ENCODE data around the gene NPTX2.

Gene NPTX2

DNA sequence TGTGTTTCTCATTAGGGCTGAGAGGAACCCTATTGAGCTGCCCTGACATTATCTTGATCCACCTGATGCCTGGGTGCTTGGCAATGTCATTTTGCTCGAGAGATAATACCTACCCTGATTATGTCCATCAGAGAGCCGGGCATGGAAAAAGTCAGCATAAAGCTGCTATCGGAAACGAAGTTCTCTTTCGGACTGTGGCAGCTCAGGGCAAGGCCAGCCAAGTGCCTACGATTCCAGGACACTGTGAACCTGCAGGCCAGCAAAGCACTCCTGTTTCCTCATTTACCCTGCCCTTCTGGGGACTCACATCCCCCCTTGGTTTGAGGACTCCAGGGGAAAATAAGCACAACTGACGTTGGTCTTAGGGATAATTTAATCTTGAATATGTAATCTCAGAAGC lies 25.2 kb upstream of the NPTX2 start:
- no peaks in the 10 kb centered on the region for H3K9me3 ChIP-seq (replicated peaks; ENCODE audit: insufficient read depth, low read length)
- no peaks in the 10 kb centered on the region for H3F3A ChIP-seq (ENCODE audit: insufficient read depth, low read length)
- DNase-seq: no peak
- no peaks in the 10 kb centered on the region for H3K4me1 ChIP-seq (ENCODE audit: low read length)
- no peaks in the 10 kb centered on the region for H3K9me2 ChIP-seq (replicated peaks; ENCODE audit: insufficient read depth, low read length)
- H3K27me3 ChIP-seq (replicated peaks; ENCODE audit: insufficient read depth, low read length): no peaks in the 10 kb centered on the region
- no peak overlapping the region for H2AFZ ChIP-seq (ENCODE audit: low read length)
- no peaks in the 10 kb centered on the region for H3K79me2 ChIP-seq (ENCODE audit: low read length)
- H3K36me3 ChIP-seq (replicated peaks; ENCODE audit: insufficient read depth, low read length): no peaks in the 10 kb centered on the region
- TF ChIP-seq EZH2 (optimal IDR thresholded peaks at IDR 0.05; ENCODE audit: low read depth, low read length): no peak
- TF ChIP-seq, protein P1, sequence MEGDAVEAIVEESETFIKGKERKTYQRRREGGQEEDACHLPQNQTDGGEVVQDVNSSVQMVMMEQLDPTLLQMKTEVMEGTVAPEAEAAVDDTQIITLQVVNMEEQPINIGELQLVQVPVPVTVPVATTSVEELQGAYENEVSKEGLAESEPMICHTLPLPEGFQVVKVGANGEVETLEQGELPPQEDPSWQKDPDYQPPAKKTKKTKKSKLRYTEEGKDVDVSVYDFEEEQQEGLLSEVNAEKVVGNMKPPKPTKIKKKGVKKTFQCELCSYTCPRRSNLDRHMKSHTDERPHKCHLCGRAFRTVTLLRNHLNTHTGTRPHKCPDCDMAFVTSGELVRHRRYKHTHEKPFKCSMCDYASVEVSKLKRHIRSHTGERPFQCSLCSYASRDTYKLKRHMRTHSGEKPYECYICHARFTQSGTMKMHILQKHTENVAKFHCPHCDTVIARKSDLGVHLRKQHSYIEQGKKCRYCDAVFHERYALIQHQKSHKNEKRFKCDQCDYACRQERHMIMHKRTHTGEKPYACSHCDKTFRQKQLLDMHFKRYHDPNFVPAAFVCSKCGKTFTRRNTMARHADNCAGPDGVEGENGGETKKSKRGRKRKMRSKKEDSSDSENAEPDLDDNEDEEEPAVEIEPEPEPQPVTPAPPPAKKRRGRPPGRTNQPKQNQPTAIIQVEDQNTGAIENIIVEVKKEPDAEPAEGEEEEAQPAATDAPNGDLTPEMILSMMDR (IDR thresholded peaks at IDR 0.05; ENCODE audit: low read length): no peak
- no peak for TF ChIP-seq EZH2phosphoT487 (IDR thresholded peaks at IDR 0.05; ENCODE audit: low read length)
- H3K27ac ChIP-seq (ENCODE audit: low read length): no peak overlapping the region
- H3K4me3 ChIP-seq (ENCODE audit: low read length): no peak overlapping the region
- H3K9ac ChIP-seq (ENCODE audit: low read length): no peak overlapping the region
- H3K4me2 ChIP-seq (ENCODE audit: low read depth, low read length): no peak overlapping the region
- H4K20me1 ChIP-seq (ENCODE audit: insufficient read depth, low read length): no peaks in the 10 kb centered on the region

DNA sequence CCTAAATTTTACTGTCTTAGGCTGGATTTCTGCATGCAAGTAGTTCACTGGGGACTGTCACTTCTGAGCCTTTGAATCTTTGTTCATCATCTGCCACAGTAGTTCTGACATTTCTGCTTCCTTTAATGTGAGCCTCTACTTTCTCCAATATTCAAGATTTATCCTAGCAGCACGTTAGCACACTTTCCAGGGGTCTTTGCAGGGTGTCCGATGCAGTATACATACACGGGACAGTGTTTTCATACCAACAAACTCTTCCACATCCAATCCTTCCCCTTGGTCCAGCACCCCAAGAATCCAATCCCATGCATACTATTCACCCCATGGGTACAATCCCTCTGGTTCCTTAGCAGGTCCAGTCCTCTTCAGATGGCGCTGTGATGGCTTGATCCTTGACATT lies 22.7 kb upstream of the NPTX2 start:
- Histone ChIP-seq H3K9me2 (replicated peaks; ENCODE audit: insufficient read depth, low read length) (no peaks in the 10 kb centered on the region), H3K4me1 (ENCODE audit: low read length) (no peaks in the 10 kb centered on the region), H3K4me2 (ENCODE audit: low read depth, low read length) (no peak overlapping the region), H3K4me3 (ENCODE audit: low read length) (no peak overlapping the region), H3K36me3 (replicated peaks; ENCODE audit: insufficient read depth, low read length) (no peaks in the 10 kb centered on the region), H3K27ac (ENCODE audit: low read length) (no peak overlapping the region), H4K20me1 (ENCODE audit: insufficient read depth, low read length) (no peaks in the 10 kb centered on the region), H3K9ac (ENCODE audit: low read length) (no peak overlapping the region), H3K9me3 (replicated peaks; ENCODE audit: insufficient read depth, low read length) (no peaks in the 10 kb centered on the region), H3K79me2 (ENCODE audit: low read length) (no peaks in the 10 kb centered on the region), H3K27me3 (replicated peaks; ENCODE audit: insufficient read depth, low read length) (no peaks in the 10 kb centered on the region), H2AFZ (ENCODE audit: low read length) (no peak overlapping the region), H3F3A (ENCODE audit: insufficient read depth, low read length) (no peaks in the 10 kb centered on the region)
- no peak for TF ChIP-seq EZH2 (optimal IDR thresholded peaks at IDR 0.05; ENCODE audit: low read depth, low read length)
- no peak for TF ChIP-seq EZH2phosphoT487 (IDR thresholded peaks at IDR 0.05; ENCODE audit: low read length)
- TF ChIP-seq, protein P1 (IDR thresholded peaks at IDR 0.05; ENCODE audit: low read length): no peak
- DNase-seq: no peak

DNA sequence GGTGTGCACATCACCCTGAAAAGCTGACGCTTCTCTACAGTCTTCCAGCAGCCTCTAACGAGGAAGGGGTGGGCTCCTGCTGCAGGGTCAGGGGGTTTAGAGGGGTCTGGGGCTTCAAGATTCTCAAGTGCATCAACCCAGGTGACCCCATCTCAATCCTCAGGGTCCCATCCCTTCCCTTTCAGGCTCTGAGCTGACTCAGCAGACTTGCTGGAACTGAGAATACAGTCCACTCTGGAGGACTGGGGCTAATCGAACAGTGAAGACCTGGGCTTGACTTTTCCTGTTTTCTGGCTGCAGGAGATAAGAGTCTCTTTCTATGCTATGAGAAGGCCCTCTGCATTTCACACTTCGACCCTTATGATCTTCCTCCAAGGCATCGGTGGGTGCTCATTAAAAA lies 22.3 kb upstream of the NPTX2 start:
- Histone ChIP-seq H3K27ac (ENCODE audit: low read length) (no peak overlapping the region), H3K79me2 (ENCODE audit: low read length) (no peaks in the 10 kb centered on the region), H2AFZ (ENCODE audit: low read length) (no peak overlapping the region), H3K4me1 (ENCODE audit: low read length) (no peaks in the 10 kb centered on the region), H3K9me3 (replicated peaks; ENCODE audit: insufficient read depth, low read length) (no peaks in the 10 kb centered on the region), H3K27me3 (replicated peaks; ENCODE audit: insufficient read depth, low read length) (no peaks in the 10 kb centered on the region), H4K20me1 (ENCODE audit: insufficient read depth, low read length) (no peaks in the 10 kb centered on the region), H3K9ac (ENCODE audit: low read length) (no peak overlapping the region), H3K4me2 (ENCODE audit: low read depth, low read length) (no peak overlapping the region), H3K36me3 (replicated peaks; ENCODE audit: insufficient read depth, low read length) (no peaks in the 10 kb centered on the region), H3K9me2 (replicated peaks; ENCODE audit: insufficient read depth, low read length) (no peaks in the 10 kb centered on the region), H3K4me3 (ENCODE audit: low read length) (no peak overlapping the region), H3F3A (ENCODE audit: insufficient read depth, low read length) (no peaks in the 10 kb centered on the region)
- no peak for DNase-seq
- TF ChIP-seq EZH2 (optimal IDR thresholded peaks at IDR 0.05; ENCODE audit: low read depth, low read length) (no peak), EZH2phosphoT487 (IDR thresholded peaks at IDR 0.05; ENCODE audit: low read length) (no peak)
- TF ChIP-seq, protein P1 (IDR thresholded peaks at IDR 0.05; ENCODE audit: low read length): no peak
